H1 (cell line): ENCODE measurements around the gene HIVEP2. TPM values are rescaled to one million over a fixed set of nuclear protein-coding genes. Genes with fewer than 3 reads are reported as not detected.

Experiments
- CTCF ChIA-PET: fragments of 300-600 bp; sonication (Branson Sonifier 250); formaldehyde crosslinking; loops from one replicate; lab custom pipeline; 2021; ENCODE audit not compliant: partially characterized antibody; lab: Charles Lee
- POLR2A ChIA-PET: fragments of 300-600 bp; sonication (Branson Sonifier 250); formaldehyde crosslinking; loops from one replicate; lab custom pipeline; 2021; ENCODE audit warnings: inconsistent platforms; ENCODE audit not compliant: partially characterized antibody; lab: Charles Lee
- DNase-seq, 2 experiments: peaks; one replicate each; pipeline versions ENCODE4 v3.0.0 to v3.0.0-alpha.2; 2010 to 2022; ENCODE audit warnings: low spot score in 2 of 2, low read depth in 1 of 2, mixed read lengths in 1 of 2
- FAIRE-seq: peaks from 2 replicates; lab custom pipeline; 2011; peaks lifted over from hg19 to GRCh38; lab: Jason Lieb, UNC
- H2AFZ ChIP-seq: 2 replicates; pipeline ENCODE4 v1.8.1; 2012; ENCODE audit warnings: low read length, inconsistent platforms
- H2AK5ac ChIP-seq: 2 replicates; pipeline ENCODE4 v1.6.1; 2013; ENCODE audit warnings: low read depth, low read length
- H2BK120ac ChIP-seq: replicated peaks from 2 replicates; pipeline ENCODE3; 2013; ENCODE audit warnings: low read depth, low read length, inconsistent platforms
- H2BK12ac ChIP-seq: 2 replicates; pipeline ENCODE4 v1.6.1; 2013; ENCODE audit warnings: low read depth, low read length
- H2BK15ac ChIP-seq: 2 replicates; pipeline ENCODE4 v1.6.1; 2013; ENCODE audit warnings: low read length
- H2BK20ac ChIP-seq: 2 replicates; pipeline ENCODE4 v1.6.1; 2013; ENCODE audit warnings: low read length
- H2BK5ac ChIP-seq: 2 replicates; pipeline ENCODE4 v1.6.1; 2013; ENCODE audit warnings: low read depth, low read length
- H3K14ac ChIP-seq: 2 replicates; pipeline ENCODE4 v1.6.1; 2013; ENCODE audit warnings: inconsistent platforms; ENCODE audit not compliant: insufficient read length
- H3K18ac ChIP-seq: 2 replicates; pipeline ENCODE4 v1.6.1; 2013; ENCODE audit warnings: low read length; ENCODE audit errors: extremely low read depth
- H3K23ac ChIP-seq: 2 replicates; pipeline ENCODE4 v1.6.1; 2013; ENCODE audit warnings: inconsistent platforms; ENCODE audit not compliant: insufficient read length
- H3K23me2 ChIP-seq: 2 replicates; pipeline ENCODE4 v1.6.1; 2013; ENCODE audit warnings: low read depth, low read length
- H3K27ac ChIP-seq: 2 replicates; pipeline ENCODE4 v1.6.1; 2011; ENCODE audit warnings: low read depth, low read length, inconsistent platforms
- H3K27me3 ChIP-seq, 4 experiments: replicated peaks in 1 of 4; 1 replicate in 1 of 4; 2 replicates in 3 of 4; pipeline versions ENCODE4 v1.6.1 to v1.8.1; 2011 to 2013; ENCODE audit warnings: low read length in 3 of 4, mild to moderate bottlenecking in 3 of 4, inconsistent platforms in 2 of 4, mixed read lengths in 2 of 4, moderate library complexity in 1 of 4; ENCODE audit not compliant: control insufficient read depth in 3 of 4, insufficient read depth in 3 of 4; ENCODE audit errors: extremely low read depth in 1 of 4
- H3K36me3 ChIP-seq, 4 experiments: 2 replicates each; pipeline versions ENCODE4 v1.6.1 to v1.8.1; 2011 to 2013; ENCODE audit warnings: mild to moderate bottlenecking in 4 of 4, low read length in 3 of 4, moderate library complexity in 2 of 4, control low read depth in 1 of 4, inconsistent platforms in 1 of 4; ENCODE audit not compliant: insufficient read depth in 4 of 4, control insufficient read depth in 2 of 4
- H3K4ac ChIP-seq: replicated peaks from 2 replicates; pipeline ENCODE3; 2013; ENCODE audit warnings: low read length, low read depth, mixed read lengths, inconsistent platforms; ENCODE audit not compliant: insufficient read length
- H3K4me1 ChIP-seq, 4 experiments: replicated peaks in 1 of 4; 1 replicate in 1 of 4; 2 replicates in 3 of 4; pipeline versions ENCODE4 v1.6.1 to v1.8.1; 2011 to 2013; ENCODE audit warnings: low read length in 3 of 4, inconsistent platforms in 2 of 4, mixed read lengths in 1 of 4; ENCODE audit not compliant: insufficient read depth in 4 of 4, control insufficient read depth in 3 of 4
- H3K4me2 ChIP-seq, 2 experiments: 2 replicates each; pipeline versions ENCODE4 v1.6.1 to v1.8.1; 2011 to 2013; ENCODE audit warnings: low read depth in 2 of 2, low read length in 2 of 2, control low read depth in 1 of 2, inconsistent platforms in 1 of 2, mild to moderate bottlenecking in 1 of 2; ENCODE audit not compliant: insufficient read depth in 1 of 2
- H3K4me3 ChIP-seq, 4 experiments: fragments of 200-600, 300-600 bp in 1 of 4; sonication (generic), shearing (Covaris generic), sonication (Bioruptor Twin) in 1 of 4; 2 replicates each; pipeline versions ENCODE4 v1.5.1 to v1.8.1; 2011 to 2016; ENCODE audit warnings: low read length in 4 of 4, low read depth in 3 of 4, control low read depth in 2 of 4, inconsistent platforms in 2 of 4, mild to moderate bottlenecking in 2 of 4, mixed read lengths in 1 of 4, moderate library complexity in 1 of 4; ENCODE audit not compliant: insufficient read depth in 2 of 4; ENCODE audit errors: extremely low read depth in 1 of 4
- H3K56ac ChIP-seq: replicated peaks from 2 replicates; pipeline ENCODE3; 2013; ENCODE audit warnings: low read depth, mild to moderate bottlenecking, mixed read lengths, low read length, inconsistent platforms; ENCODE audit not compliant: insufficient read length
- H3K79me1 ChIP-seq: 2 replicates; pipeline ENCODE4 v1.6.1; 2013; ENCODE audit warnings: low read depth, low read length, control low read depth
- H3K79me2 ChIP-seq, 2 experiments: 2 replicates each; pipeline versions ENCODE4 v1.6.1 to v1.8.1; 2012 to 2013; ENCODE audit warnings: low read length in 2 of 2, mild to moderate bottlenecking in 2 of 2, inconsistent platforms in 1 of 2; ENCODE audit not compliant: insufficient read depth in 2 of 2, control insufficient read depth in 1 of 2
- H3K9ac ChIP-seq, 4 experiments: replicated peaks in 1 of 4; 1 replicate in 1 of 4; 2 replicates in 3 of 4; pipeline versions ENCODE4 v1.6.1 to v1.8.1; 2011 to 2013; ENCODE audit warnings: low read depth in 3 of 4, low read length in 3 of 4, control low read depth in 2 of 4, mild to moderate bottlenecking in 2 of 4, moderate library complexity in 2 of 4, inconsistent platforms in 1 of 4; ENCODE audit errors: extremely low read depth in 1 of 4
- H3K9me3 ChIP-seq, 2 experiments: 2 replicates each; pipeline versions ENCODE4 v1.6.1 to v1.8.1; 2012 to 2013; ENCODE audit warnings: mild to moderate bottlenecking in 2 of 2, moderate library complexity in 2 of 2, control low read depth in 1 of 2, inconsistent platforms in 1 of 2, low read depth in 1 of 2, low read length in 1 of 2, mixed read lengths in 1 of 2; ENCODE audit not compliant: insufficient read depth in 2 of 2
- H4K20me1 ChIP-seq, 2 experiments: replicated peaks in 1 of 2; 2 replicates each; pipeline versions ENCODE3 to v1.8.1; 2011 to 2013; ENCODE audit warnings: inconsistent platforms in 2 of 2, low read length in 2 of 2, mild to moderate bottlenecking in 1 of 2; ENCODE audit not compliant: insufficient read depth in 2 of 2, control insufficient read depth in 1 of 2
- H4K5ac ChIP-seq: 2 replicates; pipeline ENCODE4 v1.6.1; 2013; ENCODE audit warnings: low read length, low read depth, mixed read lengths, inconsistent platforms; ENCODE audit not compliant: insufficient read length
- H4K8ac ChIP-seq: 2 replicates; pipeline ENCODE4 v1.8.0; 2013; ENCODE audit warnings: mild to moderate bottlenecking, moderate library complexity, low read length, inconsistent platforms; ENCODE audit not compliant: insufficient read depth; ENCODE audit errors: extremely low read depth
- H4K91ac ChIP-seq: replicated peaks from 2 replicates; pipeline ENCODE3; 2013; ENCODE audit warnings: low read length, mixed read lengths, inconsistent platforms; ENCODE audit not compliant: insufficient read length
- CBX8 ChIP-seq: fragments of 300-800, 300-1000 bp; sonication (generic); IDR thresholded peaks from 2 replicates; pipeline ENCODE4 v1.7.1; 2016; ENCODE audit warnings: low read depth, low read length, borderline replicate concordance
- HDAC2 ChIP-seq, 2 experiments: fragments of 300-600 bp in 1 of 2; sonication (generic) in 1 of 2; IDR thresholded peaks; 2 replicates each; pipeline ENCODE4 v1.6.1; 2011 to 2012; ENCODE audit warnings: low read depth in 2 of 2, low read length in 2 of 2, mild to moderate bottlenecking in 2 of 2, moderate library complexity in 2 of 2, borderline replicate concordance in 1 of 2, inconsistent platforms in 1 of 2
- KDM1A ChIP-seq: fragments of 200-600, 300-600 bp; sonication (generic); IDR thresholded peaks from 2 replicates; pipeline ENCODE4 v1.7.1; 2016; ENCODE audit warnings: mild to moderate bottlenecking, low read length, borderline replicate concordance
- KDM4A ChIP-seq: IDR thresholded peaks from one replicate; pipeline ENCODE4 v1.7.1; 2012; ENCODE audit warnings: low read depth, mild to moderate bottlenecking, moderate library complexity, low read length, inconsistent platforms; ENCODE audit not compliant: severe bottlenecking
- POLR2AphosphoS5 ChIP-seq: IDR thresholded peaks from 2 replicates; pipeline ENCODE4 v1.6.1; 2011; ENCODE audit warnings: low read depth, low read length
- RFX5 ChIP-seq: IDR thresholded peaks from 2 replicates; pipeline ENCODE4 v1.6.1; 2011; ENCODE audit warnings: low read depth, low read length, improper control_type of control experiment, borderline replicate concordance
- SIX5 ChIP-seq: IDR thresholded peaks from 2 replicates; pipeline ENCODE4 v1.6.1; 2011; ENCODE audit warnings: mild to moderate bottlenecking, low read depth, low read length
- SP4 ChIP-seq: IDR thresholded peaks from 2 replicates; pipeline ENCODE4 v1.6.1; 2012; ENCODE audit warnings: low read length, inconsistent platforms
- TAF1 ChIP-seq: IDR thresholded peaks from 2 replicates; pipeline ENCODE4 v1.6.1; 2011; ENCODE audit warnings: mild to moderate bottlenecking, low read depth, low read length
- TAF7 ChIP-seq: optimal IDR thresholded peaks from 2 replicates; pipeline ENCODE3; 2011; ENCODE audit warnings: low read depth, mild to moderate bottlenecking, inconsistent platforms, low read length, moderate library complexity, borderline replicate concordance
- TBP ChIP-seq: IDR thresholded peaks from 2 replicates; pipeline ENCODE4 v1.6.1; 2011; ENCODE audit warnings: low read depth, low read length, improper control_type of control experiment
- TCF12 ChIP-seq: IDR thresholded peaks from 2 replicates; pipeline ENCODE4 v1.6.1; 2011; ENCODE audit warnings: low read depth, mild to moderate bottlenecking, low read length
- WGBS, 2 experiments: shearing (Covaris generic) in 1 of 2; methylation state at CpG; one replicate each; pipeline versions ENCODE4 v1.1.6 to v1.1.7; 2013 to 2015; ENCODE audit warnings: low lambda C conversion rate in 2 of 2, mixed read lengths in 2 of 2, inconsistent platforms in 1 of 2, low coverage in 1 of 2, missing lambda C conversion rate in 1 of 2; ENCODE audit not compliant: insufficient replicate concordance in 2 of 2, insufficient coverage in 1 of 2, insufficient read length in 1 of 2; ENCODE audit errors: extremely low coverage in 1 of 2, missing lambda C conversion rate in 1 of 2; 5-methylcytosine and 5-hydroxymethylcytosine counted together
- polyA plus RNA-seq, 7 experiments: library from polyadenylated mRNA; depleted of rRNA in 3 of 7; stranded (reverse) in 5 of 7; unstranded in 2 of 7; fragments of >200 nt in 5 of 7; fragments of 200-250 nt in 2 of 7; gene quantifications; 1 replicate in 5 of 7; 2 replicates in 1 of 7; 4 replicates in 1 of 7; pipeline versions ENCODE4 v1.2.1 to v1.2.3, GENCODE V29; 2011 to 2013; ENCODE audit warnings: missing spikeins in 2 of 7, mixed read lengths in 2 of 7
- total RNA-seq: library from RNA; stranded (reverse); fragmentation: NEBNext Ultra II Directional; extraction: Animal tissue kit (Norgen Biotek cat#: 25700); gene quantifications from 2 replicates; pipeline ENCODE4 v1.2.1, GENCODE V29; 2021

HIVEP2 gene
- total and polyA plus RNA-seq, 2 of the 8 experiments (the other 6 are each of a cell fraction or from before 2014, with no cell fraction given), result 2.2 to 6.1 TPM

- H3K4ac ChIP-seq, result no peak overlapping the region
- H3K14ac ChIP-seq, result no peak overlapping the region
- no peak overlapping the region for H2AFZ ChIP-seq
- POLR2A ChIA-PET, result no interaction called here
- H4K20me1 ChIP-seq, result no peaks in the 10 kb centered on the region
- H4K8ac ChIP-seq, result no peak overlapping the region
- no peaks in the 10 kb centered on the region for H3K27me3 ChIP-seq
- CTCF ChIA-PET, result interaction anchor here (0.6 to 1.5 kb wide), 4 partner anchors 14 to 379 kb away, joined by 3 to 4 read pairs (median 4); no protein-coding TSS in a partner anchor
- H3K4me3 ChIP-seq, result no peak overlapping the region
- H3K79me2 ChIP-seq, result no peaks in the 10 kb centered on the region
- H3K23ac ChIP-seq, result no peak overlapping the region
- no peak overlapping the region for H3K27ac ChIP-seq
- H2BK5ac ChIP-seq, result no peak overlapping the region
- no peak overlapping the region for H4K5ac ChIP-seq
- H3K23me2 ChIP-seq, result no peaks in the 10 kb centered on the region
- no peak overlapping the region for H3K9ac ChIP-seq
- H2BK20ac ChIP-seq, result no peak overlapping the region
- DNase-seq, result no peak
- H3K56ac ChIP-seq, result no peak overlapping the region
- TF ChIP-seq SIX5 (no peak), HDAC2 (IDR thresholded peaks at IDR 0.05; ENCODE audit: borderline replicate concordance in 1 of 2, low read depth in 2 of 2, low read length in 2 of 2) (no peak), KDM1A (no peak), TAF1 (no peak), CBX8 (no peak), TBP (no peak), KDM4A (no peak), TAF7 (no peak), TCF12 (no peak), POLR2AphosphoS5 (no peak), RFX5 (no peak), SP4 (no peak)
- H2BK12ac ChIP-seq, result no peak overlapping the region
- no peaks in the 10 kb centered on the region for H3K4me1 ChIP-seq
- no peak overlapping the region for H3K4me2 ChIP-seq
- H4K91ac ChIP-seq, result no peak overlapping the region
- H3K9me3 ChIP-seq, result no peaks in the 10 kb centered on the region
- no peak overlapping the region for H2BK120ac ChIP-seq
- no peaks in the 10 kb centered on the region for H3K79me1 ChIP-seq
- H3K18ac ChIP-seq, result no peak overlapping the region
- H2AK5ac ChIP-seq, result no peak overlapping the region
- H3K36me3 ChIP-seq, result no peaks in the 10 kb centered on the region
- H2BK15ac ChIP-seq, result no peak overlapping the region
- 93% methylated on average over 4 of the region's 4 CpGs; no CpG with 5 or more reads in 1 of the 2 experiments for WGBS, 2 experiments
- no peak for FAIRE-seq
These were observed 13.4 kb upstream of the HIVEP2 start for GRCh38 chr6:142958343-142958742.
